ENCODE data around the gene TCERG1L.
"Not testable (repeated sequence)": the region's sequence is repeated elsewhere in the genome, so short reads cannot be mapped to it uniquely, and the experiment has no call there.

TCERG1L gene

GRCh38 chr10:131079314-131079713 is 232.2 kb downstream of the TCERG1L start:
- DNase-seq, result no peak

GRCh38 chr10:131078882-131079280 is 232.6 kb downstream of the TCERG1L start:
- not testable (repeated sequence) for DNase-seq

- no peak for DNase-seq
These were observed 233.2 kb downstream of the TCERG1L start for GRCh38 chr10:131078131-131078881.

GRCh38 chr10:131077724-131078123 is 233.8 kb downstream of the TCERG1L start:
- no peak for DNase-seq

GRCh38 chr10:131077031-131077430 is 234.5 kb downstream of the TCERG1L start:
- DNase-seq, result no peak

GRCh38 chr10:131076356-131076755 is 235.2 kb downstream of the TCERG1L start:
- no peak for DNase-seq

GRCh38 chr10:131075218-131075770 is 236.2 kb downstream of the TCERG1L start:
- DNase-seq, result no peak

GRCh38 chr10:131074682-131075081 is 236.8 kb downstream of the TCERG1L start:
- DNase-seq, result no peak

- DNase-seq, result no peak
These were observed 238.0 kb downstream of the TCERG1L start for GRCh38 chr10:131073469-131074035.

GRCh38 chr10:131072651-131073468 is 238.7 kb downstream of the TCERG1L start:
- DNase-seq, result no peak

GRCh38 chr10:131071721-131072120 is 239.8 kb downstream of the TCERG1L start:
- no peak for DNase-seq

GRCh38 chr10:131070856-131071255 is 240.7 kb downstream of the TCERG1L start:
- no peak for DNase-seq

GRCh38 chr10:131068760-131069159 is 242.8 kb downstream of the TCERG1L start:
- no peak for DNase-seq

- no peak for DNase-seq
These were observed 243.2 kb downstream of the TCERG1L start for GRCh38 chr10:131068311-131068710.

GRCh38 chr10:131067690-131068089 is 243.8 kb downstream of the TCERG1L start:
- no peak for DNase-seq

GRCh38 chr10:131065673-131066305 is 245.7 kb downstream of the TCERG1L start:
- no peak for DNase-seq

GRCh38 chr10:131063311-131063710 is 248.2 kb downstream of the TCERG1L start:
- DNase-seq, result no peak

GRCh38 chr10:131062621-131063260 is 248.8 kb downstream of the TCERG1L start:
- no peak for DNase-seq

GRCh38 chr10:131061216-131061615 is 250.3 kb downstream of the TCERG1L start:
- no peak for DNase-seq

GRCh38 chr10:131059881-131060280 is 251.6 kb downstream of the TCERG1L start:
- DNase-seq, result no peak

- DNase-seq, result no peak
These were observed 252.7 kb downstream of the TCERG1L start for GRCh38 chr10:131058799-131059198.

- no peak for DNase-seq
These were observed 254.7 kb downstream of the TCERG1L start for GRCh38 chr10:131056781-131057180.
